ENCODE measurements around the gene MYO10.

DNA sequence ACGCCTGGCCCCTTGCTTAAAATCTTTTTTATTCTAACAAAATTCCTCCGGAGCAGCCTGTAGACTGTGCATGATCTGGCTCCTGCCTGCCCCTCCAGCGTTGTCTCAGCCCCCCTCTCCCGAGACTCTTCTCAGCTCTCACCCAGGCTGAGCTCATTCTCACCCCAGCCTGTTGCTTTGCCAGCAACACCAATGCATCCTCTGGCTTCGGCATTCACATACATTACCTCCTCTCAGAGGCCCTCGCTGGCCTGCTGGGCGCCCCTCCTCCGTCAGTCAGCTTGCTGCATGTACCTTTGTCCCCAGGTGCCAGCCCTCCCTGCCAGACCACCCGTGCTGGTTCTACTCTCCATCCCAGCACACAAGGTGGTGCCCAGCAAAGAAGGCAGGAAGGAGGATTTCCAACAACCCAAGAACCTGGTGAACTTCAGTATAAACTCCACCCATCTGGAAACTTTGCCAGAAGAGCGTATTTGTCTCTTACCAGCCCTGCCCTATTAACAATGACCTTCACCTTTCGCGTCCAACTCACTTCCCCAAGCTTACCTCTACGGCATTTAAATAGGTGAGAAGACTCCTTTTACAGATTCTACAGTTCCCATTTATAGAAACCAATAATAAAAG is 35.0 kb downstream of the MYO10 start:
- no peak for TF ChIP-seq EZH2 (IDR thresholded peaks at IDR 0.05; ENCODE audit: insufficient read depth, low read length)
- TF ChIP-seq, protein P1, sequence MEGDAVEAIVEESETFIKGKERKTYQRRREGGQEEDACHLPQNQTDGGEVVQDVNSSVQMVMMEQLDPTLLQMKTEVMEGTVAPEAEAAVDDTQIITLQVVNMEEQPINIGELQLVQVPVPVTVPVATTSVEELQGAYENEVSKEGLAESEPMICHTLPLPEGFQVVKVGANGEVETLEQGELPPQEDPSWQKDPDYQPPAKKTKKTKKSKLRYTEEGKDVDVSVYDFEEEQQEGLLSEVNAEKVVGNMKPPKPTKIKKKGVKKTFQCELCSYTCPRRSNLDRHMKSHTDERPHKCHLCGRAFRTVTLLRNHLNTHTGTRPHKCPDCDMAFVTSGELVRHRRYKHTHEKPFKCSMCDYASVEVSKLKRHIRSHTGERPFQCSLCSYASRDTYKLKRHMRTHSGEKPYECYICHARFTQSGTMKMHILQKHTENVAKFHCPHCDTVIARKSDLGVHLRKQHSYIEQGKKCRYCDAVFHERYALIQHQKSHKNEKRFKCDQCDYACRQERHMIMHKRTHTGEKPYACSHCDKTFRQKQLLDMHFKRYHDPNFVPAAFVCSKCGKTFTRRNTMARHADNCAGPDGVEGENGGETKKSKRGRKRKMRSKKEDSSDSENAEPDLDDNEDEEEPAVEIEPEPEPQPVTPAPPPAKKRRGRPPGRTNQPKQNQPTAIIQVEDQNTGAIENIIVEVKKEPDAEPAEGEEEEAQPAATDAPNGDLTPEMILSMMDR (IDR thresholded peaks at IDR 0.05; ENCODE audit: insufficient read depth, low read depth, low read length), result no peak
